HepG2 (cell line): Measurements from ENCODE around the gene RFC2. TPM values are rescaled to one million over a fixed set of nuclear protein-coding genes. Genes with fewer than 3 reads are reported as not detected.
A peak's percentile ranks its signal among the peaks of the same experiment; 100 is the strongest.

ENCODE experiments used
- ATAC-seq: fragments of 200-7000 bp; cut with Tn5 transposase; 3 replicates; pipeline ENCODE4 v1.9.1; 2020; ENCODE audit warnings: mild to moderate bottlenecking, moderate library complexity
- BruUV-seq: library from RNA; stranded (reverse); fragments of 400-500 nt; replicated peaks from 2 replicates; lab custom pipeline; 2021; lab: Mats Ljungman, UMichigan
- CTCF ChIA-PET: fragments of 300-600 bp; formaldehyde crosslinking; extraction: SDS; loops from one replicate; lab custom pipeline; 2021; ENCODE audit warnings: low total read pairs, inconsistent platforms, low intra/inter-chr PET ratio; lab: Yijun Ruan, JAX
- POLR2A ChIA-PET: fragments of 350-600 bp; sonication (Branson Sonifier 250); formaldehyde crosslinking; loops from one replicate; lab custom pipeline; 2020; ENCODE audit warnings: antibody characterized with exemption, inconsistent platforms; lab: Yijun Ruan, JAX
- DNase-seq: peaks from one replicate; pipeline ENCODE4 v3.0.0-alpha.2; 2015; ENCODE audit warnings: low spot score
- FAIRE-seq: peaks from 3 replicates; lab custom pipeline; 2011; peaks lifted over from hg19 to GRCh38; lab: Jason Lieb, UNC
- H2AFZ ChIP-seq: one replicate; pipeline ENCODE4 v1.6.1; 2011; ENCODE audit warnings: low read length, inconsistent platforms
- H3K27ac ChIP-seq: fragments of 300-600 bp; 3 replicates; pipeline ENCODE4 v1.8.0; 2011; ENCODE audit warnings: mixed run types, mild to moderate bottlenecking, mixed read lengths, low read length, inconsistent platforms; ENCODE audit not compliant: insufficient read depth; ENCODE audit errors: extremely low read length
- H3K27me3 ChIP-seq, 2 experiments: fragments of 200-600 bp in 1 of 2; 2 replicates in 1 of 2; 3 replicates in 1 of 2; pipeline versions ENCODE4 v1.6.0 to v1.8.0; 2011; ENCODE audit warnings: low read length in 2 of 2, mild to moderate bottlenecking in 2 of 2, moderate library complexity in 2 of 2, inconsistent platforms in 1 of 2; ENCODE audit not compliant: insufficient read depth in 2 of 2, control insufficient read depth in 1 of 2
- H3K36me3 ChIP-seq, 2 experiments: fragments of 200-600 bp in 1 of 2; replicated peaks in 1 of 2; 2 replicates in 1 of 2; 3 replicates in 1 of 2; pipeline versions ENCODE4 v1.5.1 to v1.8.0; 2011; ENCODE audit warnings: low read length in 2 of 2, inconsistent platforms in 1 of 2; ENCODE audit not compliant: insufficient read depth in 2 of 2, control insufficient read depth in 1 of 2
- H3K4me1 ChIP-seq: 2 replicates; pipeline ENCODE4 v1.5.1; 2012; ENCODE audit warnings: low read length, inconsistent platforms; ENCODE audit not compliant: insufficient read depth
- H3K4me2 ChIP-seq: 2 replicates; pipeline ENCODE4 v1.6.0; 2011; ENCODE audit warnings: low read depth, low read length, inconsistent platforms
- H3K4me3 ChIP-seq, 3 experiments: fragments of 200-600 bp in 1 of 3; sonication (generic), shearing (Covaris generic) in 1 of 3; replicated peaks in 1 of 3; 2 replicates each; pipeline ENCODE4 v1.5.1; 2011 to 2016; ENCODE audit warnings: low read length in 3 of 3, inconsistent platforms in 2 of 3, low read depth in 2 of 3, mild to moderate bottlenecking in 2 of 3, control low read depth in 1 of 3, mixed read lengths in 1 of 3; ENCODE audit not compliant: insufficient read depth in 1 of 3
- H3K79me2 ChIP-seq: one replicate; pipeline ENCODE4 v1.6.1; 2011; ENCODE audit warnings: low read length, inconsistent platforms; ENCODE audit not compliant: insufficient read depth
- H3K9ac ChIP-seq: 2 replicates; pipeline ENCODE4 v1.6.0; 2011; ENCODE audit warnings: mild to moderate bottlenecking, low read depth, low read length, inconsistent platforms; ENCODE audit not compliant: insufficient read depth
- H3K9me3 ChIP-seq: 2 replicates; pipeline ENCODE4 v1.5.1; 2012; ENCODE audit warnings: mild to moderate bottlenecking, low read length
- H4K20me1 ChIP-seq: 2 replicates; pipeline ENCODE4 v1.6.0; 2011; ENCODE audit warnings: inconsistent platforms, mild to moderate bottlenecking, low read length, moderate library complexity; ENCODE audit not compliant: insufficient read depth
- FOXA1 ChIP-seq, 2 experiments: fragments of 450-650 bp in 1 of 2; sonication (generic) in 1 of 2; formaldehyde crosslinking in 1 of 2; IDR thresholded peaks; 2 replicates each; pipeline versions ENCODE4 v1.4.0 to v1.6.1; 2016 to 2020; ENCODE audit warnings: missing genetic modification reagents in 1 of 2
- KDM3A ChIP-seq: IDR thresholded peaks from 2 replicates; pipeline ENCODE4 v1.6.1; 2018; ENCODE audit warnings: low read depth, missing compliant biosample characterization
- SNAPC2 ChIP-seq: sonication (generic); formaldehyde crosslinking; IDR thresholded peaks from 2 replicates; pipeline ENCODE4 v1.8.1; 2022; ENCODE audit warnings: mild to moderate bottlenecking, missing genetic modification reagents
- ZNF253 ChIP-seq: sonication (generic); formaldehyde crosslinking; IDR thresholded peaks from 2 replicates; pipeline ENCODE4 v1.8.0; 2022; ENCODE audit warnings: mild to moderate bottlenecking, missing genetic modification reagents, borderline replicate concordance
- ZNF776 ChIP-seq: sonication (generic); formaldehyde crosslinking; IDR thresholded peaks from 2 replicates; pipeline ENCODE4 v1.4.0; 2020; ENCODE audit warnings: mild to moderate bottlenecking, missing genetic modification reagents
- ZSCAN22 ChIP-seq: sonication (generic); formaldehyde crosslinking; IDR thresholded peaks from 2 replicates; pipeline ENCODE4 v1.4.0; 2020; ENCODE audit warnings: mild to moderate bottlenecking, missing genetic modification reagents
- WGBS: methylation state at CpG from one replicate; pipeline ENCODE4 v1.1.6; 2017; ENCODE audit warnings: low lambda C conversion rate; 5-methylcytosine and 5-hydroxymethylcytosine counted together
- in situ Hi-C: cut with HindIII; loops from 2 replicates; pipeline ENCODE4 v1.10.0; 2017; ENCODE audit warnings: low pct_unique_long_range_greater_than_20kb; ENCODE audit not compliant: extremely low pct_ligation_motif_present
- intact Hi-C: fragments of 100-400 bp; cut with micrococcal nuclease; formaldehyde crosslinking; loops from one replicate; pipeline ENCODE4 v1.10.0; 2022; ENCODE audit not compliant: unreplicated experiment
- polyA plus RNA-seq, 8 experiments: library from polyadenylated mRNA; depleted of rRNA in 3 of 8; stranded (reverse) in 7 of 8; unstranded in 1 of 8; fragments of >200 nt; fragmentation: Illumina TruSeq in 4 of 8; extraction: Trizol in 4 of 8; gene quantifications; 2 replicates each; pipeline versions ENCODE4 v1.2.1 to v1.2.3, GENCODE V29; 2011 to 2016; ENCODE audit warnings: low read depth in 4 of 8, missing spikeins in 1 of 8, mixed read lengths in 1 of 8; ENCODE audit not compliant: insufficient read depth in 1 of 8
- total RNA-seq, 5 experiments: library from RNA; depleted of rRNA; stranded (reverse); fragments of >200 nt; fragmentation: Illumina TruSeq; extraction: Trizol; gene quantifications; 2 replicates each; pipeline ENCODE4 v1.2.3, GENCODE V29; 2016; ENCODE audit warnings: low read depth in 1 of 5
- TF ChIP-seq, protein P1 (sequence below): sonication (generic); formaldehyde crosslinking; IDR thresholded peaks from 2 replicates; pipeline ENCODE4 v1.4.0; 2020; ENCODE audit warnings: missing genetic modification reagents; ENCODE audit errors: not compliant biosample characterization
- TF ChIP-seq, protein P2 (sequence below): sonication (generic); formaldehyde crosslinking; IDR thresholded peaks from 2 replicates; pipeline ENCODE4 v1.5.1; 2020; ENCODE audit warnings: mild to moderate bottlenecking, missing genetic modification reagents, moderate library complexity
- TF ChIP-seq, protein P3 (sequence below): IDR thresholded peaks from 2 replicates; pipeline ENCODE4 v1.6.1; 2016; ENCODE audit warnings: mild to moderate bottlenecking

The RFC2 gene
- total and polyA plus RNA-seq, 2 of the 13 experiments (the other 11 are each of a cell fraction or from before 2014, with no cell fraction given) = 14.6 to 43.5 TPM

DNA sequence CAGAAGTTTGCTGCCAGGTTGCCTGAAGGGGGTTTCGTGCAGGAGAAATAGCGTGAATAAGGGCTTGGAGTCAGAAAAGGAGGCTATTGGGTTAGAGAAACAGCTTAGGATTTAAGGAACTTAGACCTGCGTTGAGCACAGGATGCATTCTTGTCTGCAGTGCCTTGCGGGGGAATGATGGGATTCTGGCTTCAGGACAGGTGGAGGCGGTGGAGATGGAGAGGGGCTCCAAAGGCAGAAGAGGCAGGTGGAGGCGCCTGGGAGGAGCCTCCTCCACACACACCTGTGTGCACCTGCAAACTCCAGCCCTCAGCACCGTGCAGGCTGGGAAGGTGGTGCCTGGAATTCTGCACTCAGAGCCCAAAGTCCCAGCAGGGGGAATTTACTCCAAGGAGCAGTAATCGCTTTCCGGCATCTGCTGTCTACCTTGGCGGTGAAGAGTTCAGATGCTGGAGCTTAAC lies 36.8 kb upstream of the RFC2 start:
- ATAC-seq (no peak), DNase-seq (no peak), FAIRE-seq (no peak)
- H3K9me3 ChIP-seq = no peaks in the 10 kb centered on the region
- POLR2A ChIA-PET = interaction anchor here (1.0 to 8.4 kb wide), 4 partner anchors 12 to 28 kb away, joined by 3 to 60 read pairs (median 30); no protein-coding TSS in a partner anchor
- peak overlapping the region; percentile 66 to 90 (median 83) for H3K4me3 ChIP-seq
- no peak overlapping the region for H2AFZ ChIP-seq
- H3K4me1 ChIP-seq = peaks cover 80% of the 10 kb centered on the region
- peak overlapping the region; percentile 75 for H3K9ac ChIP-seq
- peaks cover 5% of the 10 kb centered on the region; the same call in 1 of the 2 replicates for H4K20me1 ChIP-seq
- peak overlapping the region; percentile 81 for H3K4me2 ChIP-seq
- no peaks in the 10 kb centered on the region for H3K36me3 ChIP-seq
- in situ Hi-C loops (no loop called here), intact Hi-C loops (loop anchor here (5.0 kb wide), 1 partner anchor 34 kb away; no protein-coding TSS in a partner anchor)
- no TSS peak for BruUV-seq
- H3K27me3 ChIP-seq = no peaks in the 10 kb centered on the region
- peaks cover 49% of the 10 kb centered on the region for H3K79me2 ChIP-seq
- TF ChIP-seq, protein P1, sequence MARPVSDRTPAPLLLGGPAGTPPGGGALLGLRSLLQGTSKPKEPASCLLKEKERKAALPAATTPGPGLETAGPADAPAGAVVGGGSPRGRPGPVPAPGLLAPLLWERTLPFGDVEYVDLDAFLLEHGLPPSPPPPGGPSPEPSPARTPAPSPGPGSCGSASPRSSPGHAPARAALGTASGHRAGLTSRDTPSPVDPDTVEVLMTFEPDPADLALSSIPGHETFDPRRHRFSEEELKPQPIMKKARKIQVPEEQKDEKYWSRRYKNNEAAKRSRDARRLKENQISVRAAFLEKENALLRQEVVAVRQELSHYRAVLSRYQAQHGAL (CRISPR knock-in tag) = no peak
- 0 out of 2 replicates have a peak, but pooled peaks have one; percentile 44 for TF ChIP-seq ZNF253
- 0 out of 2 replicates have a peak, but pooled peaks have one; percentile 29 for TF ChIP-seq ZNF776 (CRISPR knock-in tag)
- CTCF ChIA-PET = no interaction called here
- no peak overlapping the region for H3K27ac ChIP-seq
- 60% methylated on average over 10 of the region's 10 CpGs for WGBS

DNA sequence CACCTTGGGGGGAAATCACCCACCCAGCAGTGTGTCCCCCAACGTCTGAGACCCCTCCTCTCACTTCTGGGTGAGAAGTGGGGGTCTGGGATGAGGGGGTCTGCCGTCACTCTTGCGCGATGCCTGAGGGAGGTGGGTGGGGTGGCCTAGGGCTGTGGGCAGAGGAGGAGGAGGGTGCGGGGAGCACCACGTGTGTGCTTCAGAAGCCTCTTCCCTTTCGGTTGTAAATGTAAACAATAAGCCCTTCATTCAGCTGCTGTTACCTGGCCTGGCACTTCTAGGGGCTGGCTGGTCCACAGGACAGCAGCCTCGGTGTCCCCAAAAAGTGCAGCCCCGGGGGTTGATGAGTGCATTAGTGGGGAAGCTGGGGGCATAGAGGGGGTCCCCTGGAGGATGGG lies 36.4 kb upstream of the RFC2 start:
- ATAC-seq = no peak
- no peaks in the 10 kb centered on the region for H3K36me3 ChIP-seq
- intact Hi-C loops = loop anchor here (5.0 kb wide), 1 partner anchor 33 kb away; no protein-coding TSS in a partner anchor
- H3K9ac ChIP-seq = peak overlapping the region; percentile 75
- H2AFZ ChIP-seq = no peak overlapping the region
- no TSS peak for BruUV-seq
- peak overlapping the region; percentile 31 for H3K27ac ChIP-seq
- no peaks in the 10 kb centered on the region for H3K27me3 ChIP-seq
- H3K4me3 ChIP-seq = peak overlapping the region; percentile 66 to 90 (median 83)
- ChIA-PET POLR2A (interaction anchor here (1.0 to 8.4 kb wide), 4 partner anchors 11 to 27 kb away, joined by 3 to 60 read pairs (median 30); no protein-coding TSS in a partner anchor), CTCF (no interaction called here)
- H3K79me2 ChIP-seq = peaks cover 45% of the 10 kb centered on the region
- no peaks in the 10 kb centered on the region for H3K9me3 ChIP-seq
- no peak for FAIRE-seq
- in situ Hi-C loops = no loop called here
- peaks cover 75% of the 10 kb centered on the region for H3K4me1 ChIP-seq
- peak overlapping the region; percentile 81 for H3K4me2 ChIP-seq
- H4K20me1 ChIP-seq = peaks cover 5% of the 10 kb centered on the region; the same call in 1 of the 2 replicates
- WGBS = under 1% methylated on average over 9 of the region's 9 CpGs
- DNase-seq = no peak
- no peak for TF ChIP-seq KDM3A
- no peak for TF ChIP-seq SNAPC2 (CRISPR knock-in tag)
- no peak for TF ChIP-seq FOXA1 (IDR thresholded peaks at IDR 0.05)
- TF ChIP-seq FOXA1 (CRISPR knock-in tag; IDR thresholded peaks at IDR 0.05) = 0 out of 2 replicates have a peak, but pooled peaks have one; percentile 17
- TF ChIP-seq, protein P2, sequence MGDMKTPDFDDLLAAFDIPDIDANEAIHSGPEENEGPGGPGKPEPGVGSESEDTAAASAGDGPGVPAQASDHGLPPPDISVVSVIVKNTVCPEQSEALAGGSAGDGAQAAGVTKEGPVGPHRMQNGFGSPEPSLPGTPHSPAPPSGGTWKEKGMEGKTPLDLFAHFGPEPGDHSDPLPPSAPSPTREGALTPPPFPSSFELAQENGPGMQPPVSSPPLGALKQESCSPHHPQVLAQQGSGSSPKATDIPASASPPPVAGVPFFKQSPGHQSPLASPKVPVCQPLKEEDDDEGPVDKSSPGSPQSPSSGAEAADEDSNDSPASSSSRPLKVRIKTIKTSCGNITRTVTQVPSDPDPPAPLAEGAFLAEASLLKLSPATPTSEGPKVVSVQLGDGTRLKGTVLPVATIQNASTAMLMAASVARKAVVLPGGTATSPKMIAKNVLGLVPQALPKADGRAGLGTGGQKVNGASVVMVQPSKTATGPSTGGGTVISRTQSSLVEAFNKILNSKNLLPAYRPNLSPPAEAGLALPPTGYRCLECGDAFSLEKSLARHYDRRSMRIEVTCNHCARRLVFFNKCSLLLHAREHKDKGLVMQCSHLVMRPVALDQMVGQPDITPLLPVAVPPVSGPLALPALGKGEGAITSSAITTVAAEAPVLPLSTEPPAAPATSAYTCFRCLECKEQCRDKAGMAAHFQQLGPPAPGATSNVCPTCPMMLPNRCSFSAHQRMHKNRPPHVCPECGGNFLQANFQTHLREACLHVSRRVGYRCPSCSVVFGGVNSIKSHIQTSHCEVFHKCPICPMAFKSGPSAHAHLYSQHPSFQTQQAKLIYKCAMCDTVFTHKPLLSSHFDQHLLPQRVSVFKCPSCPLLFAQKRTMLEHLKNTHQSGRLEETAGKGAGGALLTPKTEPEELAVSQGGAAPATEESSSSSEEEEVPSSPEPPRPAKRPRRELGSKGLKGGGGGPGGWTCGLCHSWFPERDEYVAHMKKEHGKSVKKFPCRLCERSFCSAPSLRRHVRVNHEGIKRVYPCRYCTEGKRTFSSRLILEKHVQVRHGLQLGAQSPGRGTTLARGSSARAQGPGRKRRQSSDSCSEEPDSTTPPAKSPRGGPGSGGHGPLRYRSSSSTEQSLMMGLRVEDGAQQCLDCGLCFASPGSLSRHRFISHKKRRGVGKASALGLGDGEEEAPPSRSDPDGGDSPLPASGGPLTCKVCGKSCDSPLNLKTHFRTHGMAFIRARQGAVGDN (CRISPR knock-in tag) = peak; percentile 48
- TF ChIP-seq ZSCAN22 (CRISPR knock-in tag) = no peak
- TF ChIP-seq, protein P3, sequence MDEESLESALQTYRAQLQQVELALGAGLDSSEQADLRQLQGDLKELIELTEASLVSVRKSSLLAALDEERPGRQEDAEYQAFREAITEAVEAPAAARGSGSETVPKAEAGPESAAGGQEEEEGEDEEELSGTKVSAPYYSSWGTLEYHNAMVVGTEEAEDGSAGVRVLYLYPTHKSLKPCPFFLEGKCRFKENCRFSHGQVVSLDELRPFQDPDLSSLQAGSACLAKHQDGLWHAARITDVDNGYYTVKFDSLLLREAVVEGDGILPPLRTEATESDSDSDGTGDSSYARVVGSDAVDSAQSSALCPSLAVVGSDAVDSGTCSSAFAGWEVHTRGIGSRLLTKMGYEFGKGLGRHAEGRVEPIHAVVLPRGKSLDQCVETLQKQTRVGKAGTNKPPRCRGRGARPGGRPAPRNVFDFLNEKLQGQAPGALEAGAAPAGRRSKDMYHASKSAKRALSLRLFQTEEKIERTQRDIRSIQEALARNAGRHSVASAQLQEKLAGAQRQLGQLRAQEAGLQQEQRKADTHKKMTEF (CRISPR knock-in tag) = no peak
